Liver (tissue), 9 donors: ENCODE data around the gene RILP. TPM values are rescaled to one million over a fixed set of nuclear protein-coding genes. Genes with fewer than 3 reads are reported as not detected.
A peak's percentile ranks its signal among the peaks of the same experiment; 100 is the strongest.

Experiments used
- DNase-seq: peaks from one replicate; pipeline ENCODE4 v3.0.0-alpha.2; 2017; ENCODE audit warnings: low spot score
- H3K27ac ChIP-seq, 2 donors: one replicate each; pipeline ENCODE4 v1.7.0; 2013; ENCODE audit warnings: inconsistent platforms in 2 of 2, low read length in 2 of 2, control low read depth in 1 of 2, low read depth in 1 of 2, mild to moderate bottlenecking in 1 of 2
- H3K27me3 ChIP-seq, 4 donors: one replicate each; pipeline versions ENCODE4 v1.6.1 to v1.7.0; 2013; ENCODE audit warnings: low read length in 3 of 4, inconsistent platforms in 1 of 4, mild to moderate bottlenecking in 1 of 4, moderate library complexity in 1 of 4; ENCODE audit not compliant: control insufficient read depth in 4 of 4, insufficient read depth in 4 of 4
- H3K36me3 ChIP-seq, 4 donors: one replicate each; pipeline versions ENCODE4 v1.6.1 to v1.7.0; 2013; ENCODE audit warnings: low read length in 3 of 4, mild to moderate bottlenecking in 3 of 4, low read depth in 1 of 4, moderate library complexity in 1 of 4; ENCODE audit not compliant: control insufficient read depth in 4 of 4, insufficient read depth in 3 of 4
- H3K4me1 ChIP-seq, 4 donors: one replicate each; pipeline versions ENCODE4 v1.6.1 to v1.7.0; 2013; ENCODE audit warnings: low read length in 3 of 4, mild to moderate bottlenecking in 3 of 4, moderate library complexity in 1 of 4; ENCODE audit not compliant: control insufficient read depth in 4 of 4, insufficient read depth in 4 of 4
- H3K4me3 ChIP-seq, 3 donors: one replicate each; pipeline versions ENCODE4 v1.6.1 to v1.7.0; 2013; ENCODE audit warnings: low read length in 3 of 3, control low read depth in 1 of 3, low read depth in 1 of 3, mild to moderate bottlenecking in 1 of 3
- H3K9ac ChIP-seq, 2 donors: one replicate each; pipeline ENCODE4 v1.7.0; 2013; ENCODE audit warnings: low read length in 2 of 2, mild to moderate bottlenecking in 2 of 2, moderate library complexity in 2 of 2, control low read depth in 1 of 2, low read depth in 1 of 2
- H3K9me3 ChIP-seq, 4 donors: one replicate each; pipeline versions ENCODE4 v1.6.1 to v1.7.0; 2013; ENCODE audit warnings: low read length in 3 of 4; ENCODE audit not compliant: control insufficient read depth in 4 of 4
- ATF3 ChIP-seq: IDR thresholded peaks from 2 replicates; pipeline ENCODE4 v1.6.1; 2016; ENCODE audit warnings: antibody characterized with exemption
- CTCF ChIP-seq: fragments of 150-350 bp; IDR thresholded peaks from 2 replicates; pipeline ENCODE4 v1.5.1; 2017; ENCODE audit warnings: improper control_type of control experiment, low read depth, low read length; ENCODE audit not compliant: missing input control
- EGR1 ChIP-seq, 2 donors: IDR thresholded peaks; 2 replicates each; pipeline ENCODE4 v1.6.1; 2016 to 2018; ENCODE audit warnings: antibody characterized with exemption in 2 of 2, low read depth in 2 of 2
- FOXA1 ChIP-seq: IDR thresholded peaks from 2 replicates; pipeline ENCODE4 v1.6.1; 2016; ENCODE audit warnings: antibody characterized with exemption
- FOXA2 ChIP-seq: IDR thresholded peaks from 2 replicates; pipeline ENCODE4 v1.6.1; 2016; ENCODE audit warnings: antibody characterized with exemption
- GABPA ChIP-seq, 2 donors: IDR thresholded peaks in 1 of 2; conservative IDR thresholded peaks in 1 of 2; 2 replicates each; pipeline ENCODE4 v1.6.1; 2016; ENCODE audit warnings: antibody characterized with exemption in 2 of 2, mild to moderate bottlenecking in 1 of 2, moderate library complexity in 1 of 2
- HNF4A ChIP-seq, 2 donors: conservative IDR thresholded peaks; 2 replicates each; pipeline ENCODE4 v1.6.1; 2016; ENCODE audit warnings: antibody characterized with exemption in 2 of 2, mild to moderate bottlenecking in 2 of 2
- HNF4G ChIP-seq: IDR thresholded peaks from 2 replicates; pipeline ENCODE4 v1.6.1; 2016; ENCODE audit warnings: antibody characterized with exemption
- JUND ChIP-seq, 2 donors: IDR thresholded peaks; 2 replicates each; pipeline ENCODE4 v1.6.1; 2016; ENCODE audit warnings: antibody characterized with exemption in 2 of 2
- MAX ChIP-seq: IDR thresholded peaks from 2 replicates; pipeline ENCODE4 v1.6.1; 2016; ENCODE audit warnings: antibody characterized with exemption
- NR2F2 ChIP-seq: IDR thresholded peaks from 2 replicates; pipeline ENCODE4 v1.6.1; 2016; ENCODE audit warnings: antibody characterized with exemption
- RAD21 ChIP-seq, 2 donors: IDR thresholded peaks; 2 replicates each; pipeline ENCODE4 v1.6.1; 2016; ENCODE audit warnings: antibody characterized with exemption in 2 of 2, mild to moderate bottlenecking in 2 of 2
- REST ChIP-seq: IDR thresholded peaks from 2 replicates; pipeline ENCODE4 v1.6.1; 2016; ENCODE audit warnings: antibody characterized with exemption, mild to moderate bottlenecking
- RXRA ChIP-seq, 2 donors: IDR thresholded peaks; 2 replicates each; pipeline ENCODE4 v1.6.1; 2017 to 2018; ENCODE audit warnings: antibody characterized with exemption in 2 of 2, mild to moderate bottlenecking in 1 of 2
- SP1 ChIP-seq: IDR thresholded peaks from 2 replicates; pipeline ENCODE4 v1.6.1; 2018; ENCODE audit warnings: antibody characterized with exemption, mild to moderate bottlenecking
- TAF1 ChIP-seq: conservative IDR thresholded peaks from 2 replicates; pipeline ENCODE4 v1.6.1; 2016; ENCODE audit warnings: antibody characterized with exemption, mild to moderate bottlenecking
- YY1 ChIP-seq: IDR thresholded peaks from 2 replicates; pipeline ENCODE4 v1.6.1; 2016; ENCODE audit warnings: antibody characterized with exemption, mild to moderate bottlenecking
- ZBTB33 ChIP-seq: IDR thresholded peaks from 2 replicates; pipeline ENCODE4 v1.6.1; 2016; ENCODE audit warnings: antibody characterized with exemption
- WGBS: extraction: QIAGEN DNeasy Blood & Tissue Kit; methylation state at CpG from one replicate; pipeline ENCODE4 v1.1.7; 2013; 5-methylcytosine and 5-hydroxymethylcytosine counted together
- polyA plus RNA-seq, 2 donors: library from polyadenylated mRNA; stranded (reverse) in 1 of 2; unstranded in 1 of 2; fragments of 200-250 nt in 1 of 2; fragments of >200 nt in 1 of 2; fragmentation: Nextera tagmentation in 1 of 2; extraction: Ambion mirVana in 1 of 2; gene quantifications; one replicate each; pipeline versions ENCODE4 v1.2.1 to v1.2.3, GENCODE V29; 2013 to 2015
- total RNA-seq, 2 donors: library from RNA; depleted of rRNA; stranded (reverse); fragments of >200 nt; gene quantifications; one replicate each; pipeline ENCODE4 v1.2.3, GENCODE V29; 2014
- donor health status: healthy.
- donor health status: healthy.
- donor health status: healthy.
- donor health status: healthy.
- donor health status: healthy.

Gene RILP
- total RNA-seq, result 10 to 100 TPM; 26.5 to 47.4 TPM
- 10 to 100 TPM in 1 of 2 donors, 1 to 10 TPM in 1; 7.9 to 18.5 TPM for polyA plus RNA-seq

- peak within 1 kb of the TSS; percentile 54 to 78 (median 78) for H3K4me3 ChIP-seq
- peaks cover 2 to 48% (median 32%) of the 10 kb centered on the region in 4 donors for H3K4me1 ChIP-seq
- H3K27ac ChIP-seq, result peak within 1 kb of the TSS; percentile 96 to 98
- H3K36me3 ChIP-seq, result peaks cover 18 to 45% (median 39%) of the 10 kb centered on the region in 4 donors
- TF ChIP-seq YY1, result peak; percentile 85
- TF ChIP-seq REST, result peak; percentile 85
- TF ChIP-seq TAF1, result peak; percentile 74
- TF ChIP-seq NR2F2, result peak; percentile 98
- TF ChIP-seq MAX, result peak; percentile 97
- TF ChIP-seq HNF4A (conservative IDR thresholded peaks at IDR 0.05), result peak; percentile 84 to 91
- peak; percentile 28 for TF ChIP-seq HNF4G
- TF ChIP-seq ZBTB33, result no peak
- peak; percentile 98 for TF ChIP-seq SP1
- TF ChIP-seq RAD21 (IDR thresholded peaks at IDR 0.05), result peak; percentile 35 to 43
- TF ChIP-seq JUND (IDR thresholded peaks at IDR 0.05), result peak in 1 of 2 donors; percentile 19
- TF ChIP-seq FOXA1, result peak; percentile 55
- TF ChIP-seq GABPA (IDR thresholded peaks at IDR 0.05 in 1 of 2, conservative IDR thresholded peaks at IDR 0.05 in 1 of 2), result peak in 1 of 2 donors; percentile 75
- peak in 1 of 2 donors; percentile 86 for TF ChIP-seq EGR1 (IDR thresholded peaks at IDR 0.05; ENCODE audit: low read depth in 2 of 2)
- no peak for TF ChIP-seq CTCF
- TF ChIP-seq ATF3, result no peak
- peak; percentile 93 to 98 for TF ChIP-seq RXRA (IDR thresholded peaks at IDR 0.05)
- peak; percentile 49 for TF ChIP-seq FOXA2
- H3K27me3 ChIP-seq, result no peaks in the 10 kb centered on the region
- DNase-seq, result peak; percentile 87
- WGBS, result 9% methylated on average over 23 of the region's 23 CpGs
- H3K9ac ChIP-seq, result peak within 1 kb of the TSS; percentile 60 to 71
- no peaks in the 10 kb centered on the region for H3K9me3 ChIP-seq
Observed at GRCh38 chr17:1649844-1650501, at the start of gene RILP. Gene RILP (minus strand): TSS chr17:1649866. CDS start chr17:1649804, 62 bp downstream.
